ENCODE data around the gene PGLYRP3.

The PGLYRP3 gene

GRCh38 chr1:153291514-153291913 lies 21.2 kb downstream of the PGLYRP3 start:
- DNase-seq (ENCODE audit: low spot score), result no peak
- ChIA-PET POLR2A (ENCODE audit: low non-redundant PET) (no interaction called here), CTCF (interaction anchor here (0.6 kb wide), 1 partner anchor 338 kb away, joined by 3 read pairs; no protein-coding TSS in a partner anchor)
- TF ChIP-seq CTCF (conservative IDR thresholded peaks at IDR 0.05; ENCODE audit: low read depth), result no peak
- H3K27ac ChIP-seq, result no peak overlapping the region

GRCh38 chr1:153288634-153289275 lies 24.0 kb downstream of the PGLYRP3 start:
- DNase-seq (ENCODE audit: low spot score), result peak; percentile 77
- no peak overlapping the region for H3K27ac ChIP-seq
- peak; percentile 59 for TF ChIP-seq CTCF (conservative IDR thresholded peaks at IDR 0.05; ENCODE audit: low read depth)
- ChIA-PET CTCF (interaction anchor here (0.5 to 1.7 kb wide), 16 partner anchors 9 to 494 kb away, joined by 3 to 10 read pairs (median 4); partner anchors contain the start of gene PGLYRP3), POLR2A (ENCODE audit: low non-redundant PET) (interaction anchor here (0.5 kb wide), 1 partner anchor 272 kb away, joined by 4 read pairs; no protein-coding TSS in a partner anchor)

GRCh38 chr1:153277852-153278251 lies 34.9 kb downstream of the PGLYRP3 start:
- POLR2A ChIA-PET (ENCODE audit: low non-redundant PET), result no interaction called here

GRCh38 chr1:153272186-153272585 lies 40.6 kb downstream of the PGLYRP3 start:
- no peak for TF ChIP-seq CTCF (conservative IDR thresholded peaks at IDR 0.05; ENCODE audit: low read depth)
- ChIA-PET POLR2A (ENCODE audit: low non-redundant PET) (no interaction called here), CTCF (interaction anchor here (0.5 to 0.6 kb wide), 2 partner anchors 402 to 770 kb away, joined by 4 to 5 read pairs; no protein-coding TSS in a partner anchor)
- H3K27ac ChIP-seq, result no peak overlapping the region
- no peak for DNase-seq (ENCODE audit: low spot score)

More at GRCh38 chr1:153277852-153278251, 34.9 kb downstream of the PGLYRP3 start:
- no peak for DNase-seq (ENCODE audit: low spot score)
- CTCF ChIA-PET, result interaction anchor here (0.6 to 1.1 kb wide), 4 partner anchors 9 to 567 kb away, joined by 3 read pairs; no protein-coding TSS in a partner anchor
- peak; percentile 52 for TF ChIP-seq CTCF (conservative IDR thresholded peaks at IDR 0.05; ENCODE audit: low read depth)
- H3K27ac ChIP-seq, result no peak overlapping the region

- H3K27ac ChIP-seq, result no peak overlapping the region
- no peak for DNase-seq (ENCODE audit: low spot score)
- POLR2A ChIA-PET (ENCODE audit: low non-redundant PET), result no interaction called here
- no peak for TF ChIP-seq CTCF (conservative IDR thresholded peaks at IDR 0.05; ENCODE audit: low read depth)
- CTCF ChIA-PET, result interaction anchor here (0.5 to 0.7 kb wide), 3 partner anchors 10 to 771 kb away, joined by 4 to 5 read pairs (median 5); no protein-coding TSS in a partner anchor
Measured at GRCh38 chr1:153271711-153272110, 41.0 kb downstream of the PGLYRP3 start.

GRCh38 chr1:153265457-153265856 lies 47.3 kb downstream of the PGLYRP3 start:
- CTCF ChIA-PET, result interaction anchor here (1.1 kb wide), 1 partner anchor 24 kb away, joined by 3 read pairs; no protein-coding TSS in a partner anchor
- H3K27ac ChIP-seq, result no peak overlapping the region
- POLR2A ChIA-PET (ENCODE audit: low non-redundant PET), result no interaction called here
- TF ChIP-seq CTCF (conservative IDR thresholded peaks at IDR 0.05; ENCODE audit: low read depth), result no peak
- no peak for DNase-seq (ENCODE audit: low spot score)
